ENCODE measurements around the gene SMIM33.
"Not testable (repeated sequence)": the region's sequence is repeated elsewhere in the genome, so short reads cannot be mapped to it uniquely, and the experiment has no call there.

GRCh38 chr5:139482890-139483208, 12.0 kb downstream of the SMIM33 start:
- not testable (repeated sequence) for TF ChIP-seq PBX3 (IDR thresholded peaks at IDR 0.05; ENCODE audit: insufficient replicate concordance, low read depth, low read length); POLR2A (IDR thresholded peaks at IDR 0.05; ENCODE audit: low read depth, low read length); ZBTB33 (IDR thresholded peaks at IDR 0.05); POLR2AphosphoS5 (IDR thresholded peaks at IDR 0.05; ENCODE audit: low read length); POLR2AphosphoS2 (IDR thresholded peaks at IDR 0.05; ENCODE audit: low read depth, low read length); EP300 (IDR thresholded peaks at IDR 0.05; ENCODE audit: borderline replicate concordance in 1 of 2, control insufficient read depth in 1 of 2, low read depth in 2 of 2, low read length in 2 of 2); TCF3 (IDR thresholded peaks at IDR 0.05; ENCODE audit: borderline replicate concordance, insufficient read depth, low read depth, low read length); CTCF (IDR thresholded peaks at IDR 0.05 in 2 of 3, conservative IDR thresholded peaks at IDR 0.05 in 1 of 3; ENCODE audit: control insufficient read depth in 2 of 3, extremely low read depth in 1 of 3, insufficient read depth in 1 of 3, low read depth in 3 of 3, low read length in 3 of 3); FOXK2 (IDR thresholded peaks at IDR 0.05); USF1 (IDR thresholded peaks at IDR 0.05; ENCODE audit: borderline replicate concordance, extremely low read length, insufficient read depth, low read depth, low read length); RCOR1 (conservative IDR thresholded peaks at IDR 0.05; ENCODE audit: low read depth, low read length); CUX1 (IDR thresholded peaks at IDR 0.05; ENCODE audit: insufficient replicate concordance, low read depth, low read length)

Data from GM12878 (cell line).